Endometrial microvascular endothelial cells (primary cell): ENCODE data around the gene ZNF335. TPM values are rescaled to one million over a fixed set of nuclear protein-coding genes. Genes with fewer than 3 reads are reported as not detected.
"Not testable (repeated sequence)": the region's sequence is repeated elsewhere in the genome, so short reads cannot be mapped to it uniquely, and the experiment has no call there.

Experiments used
- in situ Hi-C: cut with HindIII; loops from 2 replicates; pipeline ENCODE4 v1.10.0; 2017; ENCODE audit warnings: low sequenced_read_pairs, low pct_unique_long_range_greater_than_20kb; ENCODE audit errors: inconsistent ontology term
- total RNA-seq: library from RNA; depleted of rRNA; stranded (reverse); fragments of >200 nt; gene quantifications from one replicate; pipeline ENCODE4 v1.2.3, GENCODE V29; 2015; ENCODE audit errors: inconsistent ontology term

The ZNF335 gene
- total RNA-seq, 1 donor from 2014 or later = 13.2 TPM

DNA sequence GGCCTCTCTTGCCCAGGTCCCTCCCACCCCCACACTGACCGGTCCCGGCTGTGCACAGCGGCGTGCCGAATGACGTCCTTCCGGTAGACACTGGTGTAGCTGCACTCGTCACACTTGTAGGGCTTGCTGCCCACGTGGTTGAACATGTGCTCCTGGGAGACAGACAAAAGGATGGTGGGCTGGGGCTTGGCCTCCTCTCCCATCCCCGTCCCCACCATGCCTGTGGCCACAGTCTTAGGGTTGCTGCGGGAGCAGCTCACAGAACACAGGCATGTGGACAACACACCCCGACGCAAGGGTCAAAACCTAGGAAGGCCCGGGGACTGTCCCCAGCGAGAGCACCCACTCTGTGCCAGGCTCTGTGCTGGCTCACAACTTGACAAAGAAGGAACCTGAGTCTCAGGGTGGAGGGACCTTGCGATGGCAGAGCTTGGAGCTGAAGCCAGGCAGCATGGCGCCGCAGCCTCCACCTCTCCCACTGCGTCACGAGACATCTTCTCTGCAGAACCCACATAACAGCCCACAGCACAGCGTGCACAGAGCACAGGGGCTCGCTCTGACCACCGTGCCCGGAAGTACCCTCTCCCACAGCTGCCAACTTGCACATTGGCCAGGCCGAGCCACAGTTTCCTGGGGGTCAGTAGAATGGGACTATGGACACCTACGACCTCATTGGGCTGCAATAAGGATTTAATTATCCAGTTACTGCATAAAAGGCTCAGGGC is 9.8 kb downstream of the ZNF335 start:
- in situ Hi-C loops = no loop called here

- in situ Hi-C loops = no loop called here
Observed at GRCh38 chr20:45959956-45960630, 11.9 kb downstream of the ZNF335 start.

GRCh38 chr20:45959126-45959525 is 12.9 kb downstream of the ZNF335 start:
- in situ Hi-C loops = no loop called here

DNA sequence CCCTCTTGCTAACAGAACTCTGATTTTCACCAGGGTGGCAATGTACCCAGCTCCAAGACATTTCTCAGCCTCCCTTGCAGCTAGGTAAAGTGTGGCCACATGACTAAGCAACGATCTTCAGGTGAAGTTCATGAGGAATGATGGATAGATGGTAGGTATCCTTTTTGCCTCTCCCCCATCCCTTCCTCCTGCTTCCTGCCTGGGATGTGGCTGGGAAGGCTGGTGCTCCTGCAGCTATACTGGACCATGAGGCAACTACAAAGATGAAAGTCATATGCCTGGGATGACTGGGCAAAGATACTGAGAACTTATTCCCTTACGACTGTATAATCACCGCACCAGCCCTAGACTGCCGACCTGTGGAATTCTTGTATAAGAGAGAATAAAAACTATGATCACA is 13.4 kb downstream of the ZNF335 start:
- in situ Hi-C loops = no loop called here

DNA sequence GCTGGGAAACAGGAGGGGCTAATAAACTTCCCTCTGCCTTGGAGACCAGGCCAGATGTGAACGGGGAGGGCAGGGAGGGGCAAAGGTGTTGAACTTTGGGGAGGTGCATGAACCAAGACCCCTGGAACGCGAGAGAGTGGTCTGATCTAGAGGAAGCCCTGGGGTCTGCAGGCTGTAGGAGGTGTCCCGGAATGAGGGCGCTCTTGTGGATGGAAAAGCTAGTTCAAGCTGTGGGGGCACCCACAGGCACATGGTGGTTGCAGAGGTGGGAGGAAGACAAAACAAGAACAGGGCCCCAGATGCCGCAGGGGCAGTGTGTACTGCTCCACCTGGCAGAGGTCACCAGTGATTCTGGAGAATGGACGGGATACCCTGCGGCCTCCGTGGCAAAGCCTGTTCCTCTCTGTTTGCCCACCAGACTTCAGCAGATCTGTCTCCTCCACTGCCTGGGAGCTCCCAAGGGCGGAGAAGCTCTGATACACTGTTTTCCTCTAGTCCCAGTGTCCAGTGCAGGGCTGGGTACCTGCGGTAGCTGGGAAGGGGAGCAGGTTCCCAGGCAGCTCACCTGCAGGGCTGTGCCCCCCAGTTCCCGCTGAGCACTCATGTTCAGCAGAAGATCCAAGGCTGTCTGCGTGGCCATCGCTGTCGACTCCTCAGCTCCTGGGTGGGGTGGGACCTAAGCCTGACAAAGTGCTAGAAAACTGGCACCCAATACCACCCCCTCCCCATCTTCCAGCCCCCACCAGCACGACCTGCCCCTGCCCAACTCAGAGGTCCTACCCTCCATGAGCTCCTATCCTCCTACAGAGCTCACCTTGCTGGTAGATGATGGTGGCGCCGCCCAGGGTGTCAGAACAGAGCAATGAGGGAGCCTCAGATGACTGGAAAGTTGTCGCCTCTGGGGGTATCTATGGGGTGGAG is 14.7 kb downstream of the ZNF335 start:
- in situ Hi-C loops = no loop called here

GRCh38 chr20:45956326-45956725 is 15.7 kb downstream of the ZNF335 start:
- in situ Hi-C loops = not testable (repeated sequence)

DNA sequence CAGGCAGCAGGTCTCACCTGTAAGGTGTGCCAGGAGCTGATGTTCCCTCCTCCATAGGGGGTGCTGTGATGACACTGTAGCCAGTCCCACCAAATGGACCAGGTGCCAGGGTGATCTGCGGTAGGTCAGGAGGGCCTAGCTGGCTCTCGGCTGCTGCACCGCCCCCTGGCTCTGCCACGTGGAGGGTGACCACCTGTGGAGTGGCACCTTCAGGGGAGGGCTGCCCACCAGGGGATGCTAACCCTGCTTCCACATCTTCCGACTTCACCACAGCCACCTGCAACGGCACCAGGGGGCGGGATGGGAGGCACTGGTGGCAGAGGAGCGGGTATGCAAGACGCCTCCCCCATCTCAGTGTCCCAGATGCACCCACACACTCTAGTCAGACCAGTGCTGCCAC is 18.3 kb downstream of the ZNF335 start:
- in situ Hi-C loops = no loop called here

DNA sequence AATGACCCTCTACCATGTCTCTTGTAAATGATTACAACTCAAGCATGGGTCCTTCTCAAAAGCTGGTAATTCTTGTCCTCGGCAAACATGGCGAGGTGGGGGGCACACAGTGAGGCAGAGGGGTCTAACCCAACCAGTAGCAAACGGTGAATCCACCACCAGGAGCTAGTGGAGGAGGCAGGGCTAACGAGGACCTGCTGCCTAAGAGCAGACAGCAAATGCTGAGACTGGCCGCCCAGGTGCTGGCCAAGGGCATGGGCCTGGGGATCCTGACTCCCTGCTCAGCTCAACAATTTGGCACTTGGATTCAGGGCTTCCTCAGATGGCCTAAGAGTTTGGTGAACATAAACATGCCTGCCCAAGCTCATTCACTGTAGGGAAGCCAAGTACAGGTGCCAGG is 19.1 kb downstream of the ZNF335 start:
- in situ Hi-C loops = no loop called here

- in situ Hi-C loops = no loop called here
Observed at GRCh38 chr20:45951925-45952834, 19.8 kb downstream of the ZNF335 start.

DNA sequence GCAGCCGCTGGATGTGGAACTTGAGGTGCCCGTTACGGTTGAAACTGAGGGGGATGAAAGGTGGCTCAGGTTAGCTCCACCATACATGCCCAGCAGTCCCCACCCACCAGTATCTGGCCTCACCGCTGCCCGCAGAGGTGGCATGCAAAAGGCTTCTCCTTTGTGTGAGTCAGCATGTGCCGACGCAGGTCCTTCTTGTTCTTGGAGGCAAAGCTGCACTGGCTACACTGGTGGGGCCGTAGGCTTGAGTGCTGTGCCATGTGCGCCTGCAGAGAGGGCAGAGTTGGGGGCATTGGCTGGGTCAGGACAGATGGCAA is 21.7 kb downstream of the ZNF335 start:
- in situ Hi-C loops = no loop called here

GRCh38 chr20:45949542-45950329 is 22.3 kb downstream of the ZNF335 start:
- in situ Hi-C loops = loop anchor here (25.0 kb wide), 1 partner anchor 137 kb away; the partner anchor contains the start of gene UBE2C

GRCh38 chr20:45948742-45949541 is 23.1 kb downstream of the ZNF335 start:
- in situ Hi-C loops = loop anchor here (25.0 kb wide), 1 partner anchor 137 kb away; the partner anchor contains the start of gene UBE2C

DNA sequence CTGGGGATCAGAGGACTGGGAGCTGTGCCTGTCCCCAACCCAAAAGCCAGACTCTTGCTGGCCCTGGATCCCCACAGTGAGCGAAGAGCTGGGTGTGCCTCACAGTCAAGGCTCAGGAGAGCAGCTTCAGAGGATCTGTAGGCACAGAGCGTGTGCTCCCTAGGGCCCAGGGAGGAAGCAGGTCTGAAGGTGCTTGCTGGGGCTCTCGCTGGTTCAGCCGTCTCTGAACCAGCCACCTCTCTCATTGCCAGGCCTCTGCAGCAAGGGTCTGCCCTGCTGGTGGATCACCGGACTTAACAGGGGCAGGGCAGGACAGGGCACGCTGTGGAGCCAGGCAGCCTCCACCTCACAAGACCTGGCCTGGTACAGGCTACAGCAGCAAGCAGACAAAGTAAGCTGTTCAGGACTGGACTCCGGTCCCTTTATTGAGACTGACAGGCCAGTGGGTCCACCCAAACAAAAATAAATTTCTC is 23.7 kb downstream of the ZNF335 start:
- in situ Hi-C loops = loop anchor here (25.0 kb wide), 1 partner anchor 136 kb away; the partner anchor contains the start of gene UBE2C

DNA sequence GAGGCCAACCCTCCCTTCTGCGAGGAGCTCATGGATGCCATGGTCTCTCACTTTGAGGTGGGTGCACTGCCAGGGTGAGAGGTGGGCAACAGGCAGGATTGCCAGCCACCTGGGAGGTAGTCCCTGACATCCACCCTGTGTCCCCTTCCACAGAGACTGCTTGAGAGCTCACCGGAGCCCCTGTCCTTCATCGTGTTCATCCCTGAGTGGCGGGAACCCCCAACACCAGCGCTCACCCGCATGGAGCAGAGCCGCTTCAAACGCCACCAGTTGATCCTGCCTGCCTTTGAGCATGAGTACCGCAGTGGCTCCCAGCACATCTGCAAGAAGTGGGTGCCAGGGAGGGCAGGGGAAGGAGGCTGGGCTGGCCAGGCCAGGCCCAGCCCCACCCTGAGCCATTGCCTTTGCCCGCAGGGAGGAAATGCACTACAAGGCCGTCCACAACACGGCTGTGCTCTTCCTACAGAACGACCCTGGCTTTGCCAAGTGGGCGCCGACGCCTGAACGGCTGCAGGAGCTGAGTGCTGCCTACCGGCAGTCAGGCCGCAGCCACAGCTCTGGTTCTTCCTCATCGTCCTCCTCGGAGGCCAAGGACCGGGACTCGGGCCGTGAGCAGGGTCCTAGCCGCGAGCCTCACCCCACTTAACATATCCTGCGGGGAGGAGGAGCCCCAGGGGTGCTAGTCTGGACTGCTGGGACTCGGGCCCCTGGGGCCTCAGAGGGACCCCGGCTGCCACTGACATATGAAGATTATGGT is 24.7 kb downstream of the ZNF335 start:
- in situ Hi-C loops = loop anchor here (25.0 kb wide), 1 partner anchor 135 kb away; the partner anchor contains the start of gene UBE2C

- in situ Hi-C loops = loop anchor here (25.0 kb wide), 1 partner anchor 134 kb away; the partner anchor contains the start of gene UBE2C
Observed at GRCh38 chr20:45946149-45946970, 25.6 kb downstream of the ZNF335 start.
